NCI-H146 (cell line): Measurements from ENCODE around the gene LARGE1.

Experiments used
- DNase-seq: peaks from one replicate; lab custom pipeline; 2025; lab: John Stamatoyannopoulos, UW

LARGE1 gene

DNA sequence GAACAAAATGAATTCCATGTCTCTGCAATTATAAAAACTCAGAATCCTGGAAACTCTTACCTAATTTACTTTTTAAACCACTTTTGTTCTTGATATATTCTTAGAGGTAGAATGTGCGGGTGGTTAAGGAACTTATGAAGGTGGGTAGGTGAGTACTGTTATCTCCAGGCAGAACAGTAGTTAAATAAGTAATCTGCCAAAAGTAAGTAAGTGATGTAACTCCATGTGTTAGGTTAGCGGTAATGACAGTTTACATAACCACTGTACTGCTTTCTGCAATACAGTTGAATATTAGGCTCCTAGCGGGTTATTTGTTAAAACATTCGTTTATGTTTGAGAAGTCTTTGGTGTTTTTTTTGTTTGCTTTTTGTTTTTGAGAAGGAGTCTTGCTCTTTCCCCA, 7.1 kb downstream of the LARGE1 start:
- no peak for DNase-seq

DNA sequence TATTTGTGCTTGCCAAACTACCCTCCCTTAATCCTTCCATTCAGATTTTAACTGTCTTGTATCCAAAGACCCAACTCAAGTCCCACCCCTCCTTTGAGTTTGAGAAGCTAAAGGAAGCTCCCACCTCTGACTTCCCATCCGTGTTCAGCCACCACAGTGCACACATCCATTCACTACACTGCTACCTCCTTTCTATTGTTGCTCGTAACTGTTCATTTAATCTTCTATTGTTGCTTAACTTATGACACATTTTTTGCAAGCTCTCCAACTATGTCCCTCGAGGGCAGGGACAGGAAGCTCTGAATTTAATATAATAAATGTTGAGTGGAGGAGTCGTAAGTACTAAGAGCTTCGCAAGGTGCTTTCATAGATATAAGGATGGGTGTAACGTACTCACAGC, 10.4 kb downstream of the LARGE1 start:
- no peak for DNase-seq

DNA sequence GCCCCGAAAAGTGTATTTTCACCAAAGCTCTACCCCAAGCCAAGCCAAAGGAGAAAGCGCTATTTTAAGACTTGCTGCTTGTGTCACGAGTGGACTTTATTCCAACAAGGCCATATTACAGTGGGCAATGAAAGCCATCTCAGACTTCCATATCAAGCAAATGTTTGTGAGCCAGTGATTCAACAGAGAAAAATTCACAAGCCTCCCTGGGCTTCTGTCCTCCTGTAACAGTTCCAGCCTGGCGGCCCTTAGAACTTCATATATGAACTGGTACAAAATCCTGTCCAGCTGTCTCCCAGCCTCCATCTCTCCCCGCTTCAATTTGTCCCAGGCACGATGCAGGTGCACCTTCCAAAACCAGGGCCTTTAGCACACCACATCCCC, 11.2 kb downstream of the LARGE1 start:
- no peak for DNase-seq

DNA sequence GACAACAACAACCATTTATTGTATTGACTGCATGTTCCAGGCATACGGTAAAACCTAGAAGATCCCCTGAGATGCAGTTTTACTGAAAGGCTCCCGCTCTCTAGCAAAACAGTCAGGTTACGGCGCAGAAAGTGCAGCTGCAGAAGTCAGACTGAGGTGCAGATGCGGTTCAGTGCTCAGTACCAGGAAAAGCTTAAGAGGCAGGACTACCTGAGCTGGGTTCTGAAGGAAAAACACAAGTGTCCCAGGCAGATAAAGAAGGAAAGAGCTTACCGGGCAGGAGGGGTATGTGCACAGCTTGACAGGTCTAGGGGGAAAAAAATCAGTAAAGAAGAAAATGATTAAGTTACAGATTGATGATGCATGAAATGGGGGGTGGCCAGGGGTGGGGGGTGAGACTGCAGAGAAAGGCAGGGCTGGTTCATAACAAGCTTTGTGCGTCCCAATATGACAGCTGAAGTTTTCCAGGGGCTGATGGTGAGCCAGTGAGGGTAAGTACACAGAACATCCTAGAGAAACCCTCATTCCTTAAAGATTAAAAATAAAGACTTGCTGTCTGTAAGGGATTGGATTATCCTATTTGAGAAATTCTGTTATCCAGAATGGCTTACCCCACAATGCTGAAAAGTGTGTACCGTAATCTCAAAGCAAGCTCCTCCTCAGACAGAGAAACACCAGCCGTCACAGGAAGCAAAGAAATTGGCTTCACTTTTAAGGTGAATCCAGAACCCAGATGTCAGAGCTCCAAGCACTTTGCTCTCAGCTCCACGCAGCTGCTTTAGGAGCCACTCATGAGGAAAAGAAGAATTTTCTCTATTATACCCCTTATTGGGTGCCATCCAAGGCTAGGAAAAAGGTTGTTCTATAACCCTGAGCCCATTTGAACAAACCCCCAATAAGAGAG, 11.9 kb downstream of the LARGE1 start:
- no peak for DNase-seq

GRCh38 chr22:33906954-33907353, 13.3 kb downstream of the LARGE1 start:
- DNase-seq: no peak

- no peak for DNase-seq
These were observed 13.8 kb downstream of the LARGE1 start for GRCh38 chr22:33906475-33906874.

- DNase-seq: no peak
These were observed 17.3 kb downstream of the LARGE1 start for GRCh38 chr22:33903012-33903411.

GRCh38 chr22:33902073-33902472, 18.2 kb downstream of the LARGE1 start:
- no peak for DNase-seq

GRCh38 chr22:33898121-33898520, 22.2 kb downstream of the LARGE1 start:
- DNase-seq: no peak

- DNase-seq: peak; percentile 11
These were observed 22.8 kb downstream of the LARGE1 start for GRCh38 chr22:33897448-33897835.

DNA sequence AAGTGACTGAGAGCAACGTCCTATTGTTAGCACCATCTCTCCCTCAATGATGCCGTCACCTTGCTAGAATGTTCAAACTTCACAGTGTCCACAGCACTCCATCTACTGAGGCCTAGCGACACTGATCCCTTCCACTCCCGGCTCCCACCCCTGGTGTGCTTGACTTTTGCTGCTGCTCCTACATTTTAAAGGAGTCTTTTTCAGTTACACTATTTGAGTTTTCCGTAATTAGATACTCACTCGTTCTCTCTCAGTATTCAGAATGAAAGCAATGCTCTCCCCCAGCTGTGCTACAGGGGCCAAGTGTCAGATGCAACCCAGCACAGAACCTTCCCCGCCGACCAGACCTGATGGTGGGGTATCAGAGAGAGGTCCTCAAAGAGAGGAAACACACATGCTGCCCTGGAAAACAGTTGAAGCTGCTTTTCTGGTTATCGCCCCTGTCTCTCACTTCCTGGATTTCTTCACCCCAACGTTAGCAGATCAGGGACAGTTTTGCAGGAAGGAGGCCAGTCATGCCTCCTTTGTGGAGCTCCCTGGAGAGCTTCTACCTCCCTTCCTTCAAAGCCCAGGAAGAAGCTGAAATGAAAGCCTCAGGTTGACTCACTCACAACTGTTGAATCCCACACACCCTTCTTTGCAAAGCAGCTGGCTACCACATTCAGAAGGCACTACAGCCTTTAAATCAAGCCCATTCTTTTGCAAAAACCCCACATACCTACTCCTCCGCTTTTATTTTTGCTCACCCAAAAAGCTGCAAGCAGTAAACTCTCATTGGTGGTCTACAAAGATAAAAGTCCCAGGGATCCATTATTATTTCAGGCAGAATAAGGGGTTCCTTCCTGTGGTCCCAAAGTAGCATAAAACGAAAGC, 23.5 kb downstream of the LARGE1 start:
- no peak for DNase-seq

GRCh38 chr22:33896154-33896553, 24.1 kb downstream of the LARGE1 start:
- no peak for DNase-seq

- no peak for DNase-seq
These were observed 24.8 kb downstream of the LARGE1 start for GRCh38 chr22:33895444-33895843.

DNA sequence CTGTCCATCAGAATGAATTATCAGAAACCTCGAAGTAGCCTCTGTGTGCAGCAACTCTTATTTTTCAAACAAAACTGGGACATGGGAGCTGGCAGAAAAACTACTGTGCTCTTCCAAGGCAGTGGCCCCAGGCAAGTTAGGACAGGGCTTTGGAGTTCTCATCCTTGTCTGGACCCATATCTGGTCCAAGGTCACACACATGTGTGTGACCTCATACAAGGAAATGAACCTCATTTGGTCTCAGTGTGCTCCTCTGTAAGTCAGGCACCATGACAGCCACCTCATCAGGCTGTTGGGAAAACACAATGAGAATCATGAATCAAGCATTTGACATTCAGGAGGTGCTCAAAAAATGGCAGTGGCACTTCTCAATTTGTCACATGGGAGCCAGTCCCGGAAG, 25.8 kb downstream of the LARGE1 start:
- DNase-seq: no peak

GRCh38 chr22:33894036-33894435, 26.2 kb downstream of the LARGE1 start:
- DNase-seq: no peak

GRCh38 chr22:33893512-33893911, 26.8 kb downstream of the LARGE1 start:
- DNase-seq: no peak

GRCh38 chr22:33891992-33892391, 28.3 kb downstream of the LARGE1 start:
- no peak for DNase-seq

- DNase-seq: no peak
These were observed 28.8 kb downstream of the LARGE1 start for GRCh38 chr22:33891455-33891854.

DNA sequence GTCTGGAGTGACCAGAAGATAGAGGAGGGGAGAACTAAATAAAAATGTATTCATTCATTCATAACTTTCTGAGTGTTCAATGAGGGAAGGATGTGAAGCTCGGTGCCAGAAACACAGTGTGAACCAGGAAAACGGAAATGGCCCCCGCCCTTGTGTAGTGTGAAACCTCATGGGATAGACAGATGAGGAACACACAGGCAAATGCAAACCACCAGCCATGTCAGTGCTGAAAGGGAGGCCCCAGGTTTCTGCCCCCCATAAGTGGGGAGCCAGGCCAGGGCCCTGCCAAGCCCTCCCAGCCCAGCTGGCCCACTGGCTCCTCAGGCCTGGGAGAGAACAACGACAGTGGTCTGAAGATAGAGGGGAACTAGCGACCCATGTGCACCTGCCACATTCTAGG, 30.5 kb downstream of the LARGE1 start:
- no peak for DNase-seq

DNA sequence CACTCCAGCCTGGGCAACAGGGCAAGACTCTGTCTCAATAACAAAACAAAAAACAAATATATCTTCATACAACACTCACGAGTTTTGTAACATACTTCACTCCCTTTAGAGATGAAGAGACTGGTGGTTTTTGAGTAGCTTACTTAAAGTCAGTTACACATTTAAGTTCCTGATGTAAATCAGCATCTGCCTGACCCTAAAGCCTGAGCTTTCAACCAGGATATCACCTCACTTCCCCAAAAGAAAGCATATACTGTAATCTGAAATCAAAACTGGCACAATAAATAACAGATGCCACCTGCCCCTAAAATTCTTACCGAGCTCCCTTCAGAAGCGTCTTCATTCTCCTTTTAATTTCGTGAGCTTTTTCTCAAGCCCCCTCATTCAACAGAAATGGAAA, 31.5 kb downstream of the LARGE1 start:
- DNase-seq: no peak

DNA sequence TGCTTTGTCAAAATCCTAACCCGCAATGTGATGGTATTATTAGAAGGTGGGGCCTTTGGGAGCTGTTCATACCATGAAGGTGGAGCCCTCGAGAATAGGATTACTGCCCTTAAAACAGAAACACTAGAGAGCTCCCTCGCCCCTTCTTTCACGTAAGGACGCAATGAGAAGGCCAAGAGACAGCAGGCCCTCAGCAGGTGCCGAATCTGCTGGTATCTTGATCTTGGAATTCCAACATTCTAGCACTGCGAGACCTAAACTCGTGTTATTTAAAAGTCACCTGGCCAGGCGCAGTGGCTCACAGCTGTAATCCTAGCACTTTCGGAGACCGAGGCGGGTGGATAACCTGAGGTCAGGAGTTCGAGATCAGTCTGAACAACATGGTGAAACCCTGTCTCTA, 33.1 kb downstream of the LARGE1 start:
- no peak for DNase-seq

DNA sequence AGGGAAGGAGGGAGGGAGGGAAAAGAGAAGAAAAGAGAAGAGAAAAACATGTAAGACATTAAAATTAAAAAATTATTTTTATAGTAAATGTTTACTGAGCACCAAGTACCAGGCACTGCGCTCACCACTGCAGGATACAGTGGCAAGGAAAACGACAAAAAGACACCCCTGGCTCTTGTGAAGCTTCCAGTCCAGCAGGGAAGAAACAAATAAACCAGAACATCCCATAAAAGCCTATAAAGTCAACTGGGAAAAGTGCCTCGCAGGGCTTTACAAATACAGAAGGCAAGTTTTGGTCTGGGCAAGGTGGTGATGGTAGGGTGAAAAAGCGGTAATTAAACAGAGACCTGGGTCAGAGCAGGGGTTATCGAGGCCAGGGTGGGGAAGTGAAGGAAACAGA, 33.6 kb downstream of the LARGE1 start:
- no peak for DNase-seq

DNA sequence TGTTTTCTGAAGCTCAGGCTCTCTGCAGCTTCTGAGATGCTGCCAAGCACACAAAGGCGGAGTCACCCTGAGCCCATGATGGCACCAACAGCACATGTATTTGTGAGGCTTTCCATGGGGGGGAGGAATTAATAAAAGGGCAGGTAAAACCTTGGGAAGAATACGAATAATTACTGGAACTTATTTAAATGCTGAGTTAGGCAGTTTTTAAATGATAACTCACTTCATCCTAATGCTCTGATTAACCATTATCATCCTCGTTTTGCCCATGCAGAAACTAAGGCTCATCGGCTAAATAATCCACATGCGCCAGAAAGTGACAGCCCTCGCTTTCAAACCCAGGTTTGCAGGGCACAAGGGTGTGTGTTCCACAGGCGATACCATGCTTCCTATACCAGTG, 35.4 kb downstream of the LARGE1 start:
- DNase-seq: no peak
